Measurements from ENCODE around the gene LAGE3.

- TF ChIP-seq CTCF (optimal IDR thresholded peaks at IDR 0.05 in 1 of 3, IDR thresholded peaks at IDR 0.05 in 1 of 3, conservative IDR thresholded peaks at IDR 0.05 in 1 of 3; ENCODE audit: extremely low read depth in 1 of 3, insufficient read depth in 2 of 3, low read length in 3 of 3) (no peak), EZH2 (IDR thresholded peaks at IDR 0.05; ENCODE audit: low read length) (no peak)
Measured at GRCh38 chrX:154449618-154450017, 29.5 kb downstream of the LAGE3 start.
